GM18499 (cell line): ENCODE data around the gene SLC22A7.
"Not testable (repeated sequence)": the region's sequence is repeated elsewhere in the genome, so short reads cannot be mapped to it uniquely, and the experiment has no call there.

ENCODE experiments used
- ATAC-seq: cut with Tn5 transposase; IDR thresholded peaks from one replicate; pipeline ENCODE4 v1.9.1; 2021; ENCODE audit warnings: moderate number of reproducible peaks; ENCODE audit not compliant: insufficient read depth, unreplicated experiment

The SLC22A7 gene

DNA sequence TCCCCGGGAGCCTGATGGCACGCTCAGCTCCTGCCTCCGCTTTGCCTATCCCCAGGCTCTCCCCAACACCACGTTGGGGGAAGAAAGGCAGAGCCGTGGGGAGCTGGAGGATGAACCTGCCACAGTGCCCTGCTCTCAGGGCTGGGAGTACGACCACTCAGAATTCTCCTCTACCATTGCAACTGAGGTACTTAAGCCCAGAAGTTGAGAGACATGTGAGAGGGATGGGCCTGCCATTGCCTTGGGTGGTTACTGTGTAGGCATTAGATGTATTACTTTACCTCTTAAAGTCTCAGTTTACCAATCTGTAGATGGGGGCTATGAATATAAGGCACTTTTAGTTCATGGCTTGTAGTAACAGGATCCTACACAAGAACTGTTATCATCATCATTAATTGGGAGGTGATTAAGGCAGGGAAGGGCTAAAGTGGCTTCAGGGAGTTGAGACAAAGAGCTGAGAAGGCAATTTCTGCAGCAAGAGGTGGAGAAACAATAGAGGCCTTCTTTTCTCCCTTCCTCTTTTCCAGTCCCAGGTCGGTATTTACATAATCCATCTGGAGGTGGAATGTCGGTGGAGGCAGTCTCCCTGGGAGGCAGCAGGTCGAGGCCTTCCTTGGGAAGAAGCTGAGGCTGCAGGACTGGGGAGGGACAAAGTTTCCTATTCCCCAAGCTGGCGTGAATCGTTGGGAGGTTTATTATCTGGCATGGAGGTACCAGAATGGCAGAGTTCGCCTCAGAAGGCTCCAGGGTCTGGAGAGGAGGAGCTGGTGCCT lies 691 bp downstream of the SLC22A7 start:
- ATAC-seq, result no peak

DNA sequence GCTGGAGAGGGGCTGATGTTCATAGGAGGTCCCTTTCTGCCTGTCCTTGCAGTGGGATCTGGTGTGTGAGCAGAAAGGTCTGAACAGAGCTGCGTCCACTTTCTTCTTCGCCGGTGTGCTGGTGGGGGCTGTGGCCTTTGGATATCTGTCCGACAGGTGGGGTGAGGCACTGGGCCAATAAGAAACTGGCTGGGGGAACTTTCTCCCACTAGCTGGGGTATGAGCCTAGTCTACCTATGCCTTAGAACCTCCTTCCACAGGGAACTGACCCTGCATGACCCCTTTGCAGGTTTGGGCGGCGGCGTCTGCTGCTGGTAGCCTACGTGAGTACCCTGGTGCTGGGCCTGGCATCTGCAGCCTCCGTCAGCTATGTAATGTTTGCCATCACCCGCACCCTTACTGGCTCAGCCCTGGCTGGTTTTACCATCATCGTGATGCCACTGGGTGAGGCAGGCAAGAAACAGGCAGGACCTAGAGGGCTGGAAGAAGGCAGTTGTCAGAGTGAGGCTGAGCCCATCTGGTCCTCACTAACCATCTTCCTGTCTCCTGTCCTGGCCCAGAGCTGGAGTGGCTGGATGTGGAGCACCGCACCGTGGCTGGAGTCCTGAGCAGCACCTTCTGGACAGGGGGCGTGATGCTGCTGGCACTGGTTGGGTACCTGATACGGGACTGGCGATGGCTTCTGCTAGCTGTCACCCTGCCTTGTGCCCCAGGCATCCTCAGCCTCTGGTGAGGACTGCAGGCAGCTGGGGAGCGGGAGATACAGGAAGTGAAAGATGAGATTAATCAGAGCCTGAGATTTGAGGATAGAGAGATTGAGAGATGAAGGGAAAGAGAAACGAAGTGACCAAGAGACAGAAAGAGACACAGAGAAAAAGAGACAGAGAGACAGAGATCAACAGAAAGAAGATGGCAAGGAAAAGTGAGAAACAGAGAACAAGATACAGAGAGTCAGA lies 1.6 kb downstream of the SLC22A7 start:
- ATAC-seq, result no peak

DNA sequence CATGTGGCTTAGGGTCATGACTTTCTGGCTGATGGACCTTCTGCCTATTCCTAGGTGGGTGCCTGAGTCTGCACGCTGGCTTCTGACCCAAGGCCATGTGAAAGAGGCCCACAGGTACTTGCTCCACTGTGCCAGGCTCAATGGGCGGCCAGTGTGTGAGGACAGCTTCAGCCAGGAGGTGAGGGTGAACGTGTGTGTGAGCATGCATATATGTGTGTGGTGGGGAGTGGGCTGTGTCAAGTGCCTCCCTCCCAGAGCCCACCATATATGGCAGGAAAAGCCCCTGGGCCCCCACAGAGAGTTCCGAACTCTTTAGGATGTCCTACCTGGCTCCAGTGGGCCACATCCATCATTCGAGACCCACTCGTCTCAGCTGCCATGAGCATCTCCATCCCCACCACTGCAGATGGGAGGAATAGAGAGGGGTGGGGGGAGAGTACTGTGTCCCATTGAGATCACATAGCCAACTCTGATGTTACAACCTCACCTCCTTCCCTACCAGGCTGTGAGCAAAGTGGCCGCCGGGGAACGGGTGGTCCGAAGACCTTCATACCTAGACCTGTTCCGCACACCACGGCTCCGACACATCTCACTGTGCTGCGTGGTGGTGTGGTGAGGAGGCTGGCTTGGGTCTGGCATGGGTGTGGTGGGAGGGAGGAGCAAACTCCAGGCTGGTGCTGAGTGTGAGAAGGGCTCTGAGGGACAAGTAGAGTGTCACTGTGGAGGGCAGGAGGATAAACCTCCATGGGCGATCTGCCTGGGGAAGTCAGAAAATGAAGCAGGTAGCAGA lies 3.2 kb downstream of the SLC22A7 start:
- ATAC-seq, result no peak

DNA sequence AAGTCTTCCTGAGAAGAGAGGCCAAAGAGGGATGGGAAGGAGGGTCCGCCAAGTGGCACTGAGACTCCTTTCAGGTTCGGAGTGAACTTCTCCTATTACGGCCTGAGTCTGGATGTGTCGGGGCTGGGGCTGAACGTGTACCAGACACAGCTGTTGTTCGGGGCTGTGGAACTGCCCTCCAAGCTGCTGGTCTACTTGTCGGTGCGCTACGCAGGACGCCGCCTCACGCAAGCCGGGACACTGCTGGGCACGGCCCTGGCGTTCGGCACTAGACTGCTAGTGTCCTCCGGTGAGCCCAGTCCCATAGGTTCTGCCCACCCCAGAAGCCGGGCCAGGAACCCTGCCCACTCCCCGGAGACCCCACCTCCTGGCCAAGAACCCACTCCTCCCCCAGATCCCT lies 4.1 kb downstream of the SLC22A7 start:
- no peak for ATAC-seq

DNA sequence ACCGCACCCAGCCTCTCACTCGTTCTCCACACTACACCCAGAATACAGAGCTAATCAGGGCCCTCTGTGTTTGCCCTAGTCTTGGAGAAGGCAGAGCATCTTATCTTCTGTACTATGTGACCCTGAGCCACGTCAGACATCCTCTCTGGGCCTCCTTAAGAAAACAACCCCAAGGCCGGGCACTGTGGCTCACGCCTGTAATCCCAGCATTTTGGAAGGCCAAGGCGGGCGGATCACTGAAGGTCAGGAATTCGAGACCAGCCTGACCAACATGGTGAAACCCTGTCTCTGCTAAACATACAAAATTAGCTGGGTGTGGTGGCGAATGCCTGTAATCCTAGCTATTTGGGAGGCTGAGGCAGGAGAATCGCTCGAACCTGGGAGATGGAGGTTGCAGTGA lies 4.9 kb downstream of the SLC22A7 start:
- not testable (repeated sequence) for ATAC-seq

DNA sequence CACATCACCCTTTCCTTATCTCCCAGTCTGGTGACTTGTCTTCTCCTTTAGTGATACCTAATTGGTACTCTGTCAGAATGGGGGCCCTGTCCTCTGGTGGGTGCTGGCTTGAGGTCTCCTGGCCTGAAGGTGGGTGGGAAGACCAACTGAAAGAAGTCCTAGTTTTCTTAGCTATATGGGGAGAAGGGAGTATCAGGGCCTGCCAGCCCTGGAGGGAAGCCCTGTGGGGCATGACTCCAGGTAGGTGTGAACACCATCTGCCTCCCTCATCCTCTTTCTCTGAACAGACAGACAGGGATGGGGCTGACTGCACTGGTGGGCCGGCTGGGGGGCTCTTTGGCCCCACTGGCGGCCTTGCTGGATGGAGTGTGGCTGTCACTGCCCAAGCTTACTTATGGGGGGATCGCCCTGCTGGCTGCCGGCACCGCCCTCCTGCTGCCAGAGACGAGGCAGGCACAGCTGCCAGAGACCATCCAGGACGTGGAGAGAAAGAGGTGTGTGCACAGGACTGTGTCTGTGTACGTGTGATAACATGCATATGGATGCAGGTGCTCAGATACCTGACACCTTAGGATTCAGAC lies 5.8 kb downstream of the SLC22A7 start:
- no peak for ATAC-seq

DNA sequence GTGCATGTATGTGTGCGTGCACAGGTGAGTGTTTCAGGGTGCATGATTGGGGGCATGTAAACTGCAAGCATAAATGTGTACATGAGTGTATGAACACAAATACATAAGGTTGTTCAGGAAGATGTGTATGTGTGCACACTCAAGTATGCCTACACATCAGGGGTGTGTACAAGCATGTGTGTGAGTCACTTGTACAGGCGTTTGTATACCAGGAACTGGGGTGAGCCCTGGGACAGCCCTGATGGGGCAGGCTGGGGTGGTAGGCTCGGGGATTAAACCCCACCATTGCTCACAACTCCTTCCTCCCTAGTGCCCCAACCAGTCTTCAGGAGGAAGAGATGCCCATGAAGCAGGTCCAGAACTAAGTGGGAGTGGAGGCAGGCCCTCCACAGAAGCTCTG lies 6.3 kb downstream of the SLC22A7 start:
- ATAC-seq, result no peak

DNA sequence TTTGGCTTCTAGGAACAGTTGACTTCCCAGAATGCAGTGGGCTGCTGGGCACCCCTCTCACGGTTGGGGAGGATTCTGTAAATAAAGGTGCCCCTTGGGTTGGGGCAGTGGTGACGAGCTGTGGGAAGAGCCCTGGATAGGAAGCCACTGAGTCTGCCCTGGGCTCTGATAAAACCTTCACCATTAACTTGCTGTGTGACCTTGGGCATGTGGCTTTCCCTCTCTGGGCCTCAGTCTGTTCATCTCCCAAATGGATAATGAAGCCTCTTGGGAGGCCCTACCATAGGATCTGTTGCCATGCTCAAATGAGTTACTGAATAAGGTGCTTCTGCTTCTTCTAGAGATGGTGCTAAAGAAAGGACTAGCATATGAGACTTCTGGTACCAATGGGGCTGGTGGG lies 6.8 kb downstream of the SLC22A7 start:
- ATAC-seq, result no peak

DNA sequence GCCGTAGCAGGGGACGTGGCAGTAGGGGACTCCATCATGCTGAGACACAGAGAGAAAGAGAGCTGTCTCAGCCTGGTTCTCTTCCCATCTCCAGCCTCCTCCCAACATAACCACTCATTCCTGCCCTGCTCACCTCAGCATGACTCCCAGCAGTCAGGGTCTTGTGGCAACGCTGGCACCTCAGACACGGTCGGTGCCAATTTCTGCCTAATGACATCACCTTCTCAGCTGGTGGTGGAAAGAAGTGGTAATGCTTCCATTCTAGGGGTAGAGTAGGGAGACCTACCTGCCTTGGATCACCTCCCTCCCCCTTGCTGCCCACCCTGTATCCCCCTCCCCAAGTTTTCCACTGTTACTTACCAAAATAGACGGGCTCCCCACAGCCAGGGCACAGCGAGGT lies 8.0 kb downstream of the SLC22A7 start:
- ATAC-seq, result no peak

DNA sequence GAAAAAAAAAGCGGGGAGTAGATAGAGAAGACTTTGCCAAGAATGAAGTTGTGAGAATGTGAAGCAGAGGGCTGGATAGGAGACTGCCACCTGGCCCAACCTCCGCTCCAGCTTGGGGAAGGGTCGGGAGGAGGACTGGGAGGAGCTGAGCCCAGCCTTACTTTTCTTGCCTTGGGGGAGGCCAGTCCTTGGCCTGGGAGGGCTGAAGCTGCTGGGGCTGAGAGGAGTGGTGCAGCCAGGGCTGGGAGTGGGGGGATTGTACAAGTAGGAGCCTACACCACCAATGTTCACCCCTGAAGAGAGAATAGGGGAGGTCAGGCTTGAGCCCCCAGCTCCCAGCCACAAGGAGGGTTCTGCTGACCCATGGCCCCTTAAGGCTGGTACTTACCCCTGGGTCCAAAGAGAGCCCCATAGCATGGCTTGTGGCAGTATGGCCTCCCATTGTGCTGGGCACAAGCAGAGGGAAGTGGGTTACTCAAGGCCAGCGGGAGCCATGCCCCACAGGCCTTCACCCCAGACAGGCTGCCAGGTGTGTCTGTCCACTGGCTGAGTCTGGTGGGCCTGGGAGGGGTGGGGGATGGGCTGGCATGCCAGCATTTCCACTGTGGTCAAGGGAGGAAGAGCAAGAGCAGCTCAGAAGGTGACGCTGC lies 9.5 kb downstream of the SLC22A7 start:
- no peak for ATAC-seq

DNA sequence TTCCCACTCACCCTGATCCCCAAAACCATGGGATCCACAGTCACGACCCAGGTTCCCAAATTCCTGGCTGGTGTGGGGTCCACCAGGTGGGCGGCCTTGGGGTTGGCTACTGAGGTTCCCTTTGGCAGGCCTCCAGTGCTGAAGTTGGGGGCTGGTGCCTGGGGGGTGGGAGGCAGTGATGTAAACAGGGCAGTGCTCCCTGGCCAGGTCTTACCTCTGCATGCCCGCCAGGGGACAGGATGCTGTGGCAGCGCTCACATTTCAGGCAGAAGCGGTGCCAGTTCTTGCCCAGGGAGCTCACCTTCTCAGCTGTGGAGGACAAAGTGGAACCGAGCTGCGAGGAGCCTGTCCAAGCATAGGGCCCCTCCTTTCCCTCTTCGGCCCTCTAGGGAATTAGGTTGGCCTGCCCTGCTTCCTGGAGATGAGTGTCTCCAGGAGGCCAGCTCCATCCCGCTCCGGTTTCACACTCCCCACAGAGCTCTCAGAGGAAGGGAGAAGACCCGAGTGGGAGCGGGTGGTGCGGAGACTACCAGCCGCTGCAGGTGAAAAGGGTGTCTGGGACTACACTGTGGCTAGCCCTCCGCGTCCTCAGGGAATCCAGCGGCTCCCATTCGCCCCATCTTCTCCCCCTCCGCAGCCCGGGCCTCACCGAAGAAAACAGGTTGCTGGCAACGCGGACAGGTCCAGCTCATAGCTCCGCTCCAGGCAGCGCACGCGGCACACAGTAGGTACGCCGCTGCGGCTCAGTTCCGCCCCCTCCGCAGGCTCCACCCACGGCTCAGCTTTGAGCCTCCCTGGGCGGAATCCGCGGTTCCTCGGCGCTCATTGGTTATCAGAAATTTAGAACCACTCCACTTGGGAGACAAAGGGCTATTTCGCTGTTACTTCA lies 10.3 kb downstream of the SLC22A7 start, which contains the start of gene CRIP3:
Gene CRIP3, minus strand, starts transcription at position 726 of the 889 bp plus-strand sequence. Its CDS starts 34 bp downstream, at position 692.
- no peak for ATAC-seq

DNA sequence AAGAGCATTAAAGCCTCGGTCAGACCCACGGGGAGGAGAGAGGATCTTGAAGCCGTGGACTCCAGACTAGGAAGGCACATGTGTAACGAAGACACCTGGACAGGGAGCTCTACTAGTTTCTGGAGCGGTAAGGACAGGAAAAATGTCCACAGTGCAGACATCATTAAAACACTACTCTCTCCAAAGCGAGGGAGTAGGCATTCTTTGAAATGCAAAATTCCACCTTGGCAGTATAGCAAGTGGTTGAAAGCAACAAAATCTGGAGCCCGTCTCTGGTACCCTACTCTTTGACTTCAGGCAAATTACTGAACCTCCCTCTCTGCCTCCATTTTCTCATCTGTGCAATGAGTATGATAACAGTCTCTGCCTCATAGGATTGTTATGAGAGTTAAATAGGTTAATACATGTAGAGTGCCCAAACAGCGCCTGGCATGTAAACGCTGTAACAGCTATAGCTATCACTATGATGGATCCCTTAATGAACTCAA lies 11.0 kb downstream of the SLC22A7 start:
- no peak for ATAC-seq

DNA sequence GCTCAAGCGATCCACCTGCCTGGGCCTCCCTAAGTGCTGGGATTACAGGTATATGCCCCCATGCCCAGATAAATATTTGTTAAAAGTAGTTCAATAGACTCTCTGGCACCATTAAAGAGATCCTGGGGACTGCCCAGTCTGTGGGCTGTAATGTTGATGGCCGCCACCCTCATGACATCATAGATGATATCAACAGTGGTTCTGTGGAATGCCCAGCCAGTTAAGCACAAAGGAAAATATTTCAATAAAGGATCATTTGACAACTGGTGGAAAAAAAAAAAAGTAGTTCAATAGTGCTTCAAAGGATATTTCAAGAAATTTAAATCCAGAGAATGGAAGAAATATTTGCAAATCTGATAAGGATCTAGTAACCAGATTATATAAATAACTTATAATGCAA lies 12.1 kb downstream of the SLC22A7 start:
- no peak for ATAC-seq

DNA sequence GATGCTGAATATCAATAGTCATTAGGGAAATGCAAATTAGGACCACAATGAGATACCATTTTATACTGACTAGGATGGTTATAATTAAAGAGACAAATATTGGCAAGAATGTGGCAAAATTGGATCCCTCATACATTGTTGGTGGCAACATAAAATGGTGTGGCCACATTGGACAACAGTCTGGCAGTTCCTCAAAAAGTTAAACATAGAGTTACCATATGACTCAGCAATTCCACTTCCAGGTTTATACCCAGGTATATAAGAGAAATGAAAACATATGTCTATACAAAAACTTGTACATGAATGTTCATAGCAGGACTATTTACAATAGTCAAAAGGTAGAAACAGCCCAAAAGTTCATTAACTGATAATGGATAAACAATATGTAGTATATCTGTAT lies 12.6 kb downstream of the SLC22A7 start:
- no peak for ATAC-seq

DNA sequence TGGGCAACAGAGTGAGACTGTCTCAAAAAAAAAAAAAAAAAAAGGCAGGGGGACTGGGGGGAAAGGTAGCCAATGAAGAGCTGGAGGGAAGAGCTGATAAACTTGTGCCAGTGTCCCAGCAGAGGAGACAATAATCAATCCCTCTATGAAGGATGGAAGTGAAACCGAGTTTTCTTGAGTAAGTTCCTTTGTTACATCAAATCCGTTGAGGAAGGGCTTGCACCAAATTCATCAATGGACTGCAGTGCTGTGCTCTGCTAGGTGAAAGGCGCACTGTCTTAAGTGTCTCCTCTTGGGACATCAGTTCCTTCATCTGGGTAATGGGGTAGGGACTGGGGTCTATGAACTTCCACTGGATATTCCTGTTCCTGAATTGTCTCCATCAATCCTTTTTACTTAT lies 13.6 kb downstream of the SLC22A7 start:
- no peak for ATAC-seq

DNA sequence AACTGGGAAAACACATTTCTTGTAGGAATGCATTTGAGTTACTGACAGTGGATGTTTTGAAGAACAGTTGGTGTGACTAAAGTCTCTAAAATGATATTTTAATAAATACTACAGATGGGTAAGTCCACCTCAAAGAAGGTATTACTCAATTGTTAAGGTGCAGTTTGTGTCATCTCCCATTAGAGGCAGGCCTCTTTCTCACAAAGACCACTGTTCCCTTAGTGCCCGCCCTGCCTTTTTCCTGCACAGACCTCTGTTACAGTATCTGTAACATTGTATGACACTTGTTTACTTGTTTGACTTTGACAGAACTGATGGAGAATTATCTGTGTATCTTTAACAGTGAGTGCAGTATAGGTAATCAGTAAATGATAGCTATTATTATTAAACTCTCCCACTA lies 15.8 kb downstream of the SLC22A7 start:
- no peak for ATAC-seq

DNA sequence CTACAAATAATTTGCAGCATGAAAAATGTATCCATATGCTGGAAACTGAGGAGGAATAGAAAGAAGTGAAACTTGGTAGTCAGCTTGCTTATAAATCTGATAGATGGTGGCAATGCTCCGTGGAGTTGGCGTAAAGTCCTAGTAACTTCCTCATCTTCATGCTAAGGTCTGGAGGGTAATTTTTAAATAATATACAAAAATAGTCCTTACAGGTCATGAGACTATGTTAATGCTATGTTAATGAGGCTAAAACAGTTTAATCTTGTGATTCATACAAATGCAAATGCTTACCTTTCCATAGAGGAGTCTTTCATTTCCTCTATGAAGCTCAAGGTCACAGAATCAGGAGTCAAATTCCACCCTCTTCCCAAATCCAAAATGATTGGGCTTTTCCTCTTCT lies 20.0 kb downstream of the SLC22A7 start:
- no peak for ATAC-seq

DNA sequence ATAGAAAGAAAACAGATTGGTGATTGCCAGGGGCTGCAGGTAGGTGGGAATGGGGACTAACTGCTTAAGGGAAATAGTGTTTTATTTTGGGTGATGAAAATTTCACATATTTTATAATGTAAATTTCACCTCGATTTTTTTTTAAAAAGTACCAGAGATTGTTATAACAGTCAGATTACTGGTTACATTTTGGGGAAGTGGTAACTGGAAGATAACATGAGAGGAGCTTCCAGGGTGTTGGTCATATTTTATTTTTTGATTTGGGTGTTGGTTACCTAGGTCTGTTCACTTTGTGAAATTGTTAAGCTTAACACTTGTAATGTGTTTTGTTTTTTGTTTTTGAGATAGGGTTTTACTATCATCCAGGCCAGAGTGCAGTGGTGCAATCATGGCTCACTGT lies 27.8 kb downstream of the SLC22A7 start:
- ATAC-seq, result no peak

DNA sequence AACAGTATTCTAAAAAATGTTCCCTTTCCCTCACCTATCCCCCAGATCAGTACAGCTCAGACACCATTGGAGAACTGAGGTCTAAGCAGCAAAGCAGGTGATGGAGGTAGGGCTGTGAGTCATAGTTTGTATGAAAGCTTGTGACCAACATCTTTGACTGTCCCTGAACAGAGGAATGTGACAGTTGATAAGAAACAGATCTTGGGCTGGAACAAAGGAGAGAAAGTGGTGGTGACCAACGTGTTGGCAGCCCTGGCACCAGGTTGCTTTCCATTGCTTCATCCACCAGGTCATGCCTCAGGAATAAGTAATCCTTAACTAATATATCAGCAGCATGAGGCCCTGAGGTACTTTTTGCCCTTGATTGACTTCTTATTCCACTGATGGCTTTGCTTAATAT lies 30.5 kb downstream of the SLC22A7 start:
- no peak for ATAC-seq
